GM06990 (cell line): ENCODE data around the gene RPS5.
"Not testable (repeated sequence)": the region's sequence is repeated elsewhere in the genome, so short reads cannot be mapped to it uniquely, and the experiment has no call there.

Experiments used
- DNase-seq: peaks from one replicate; pipeline ENCODE4 v3.0.0-alpha.2; 2011; ENCODE audit not compliant: insufficient read length; ENCODE audit errors: extremely low read depth
- H3K27me3 ChIP-seq: replicated peaks from 2 replicates; pipeline ENCODE4 v1.6.0; 2011; ENCODE audit warnings: low read length; ENCODE audit not compliant: control insufficient read depth, insufficient read depth
- H3K36me3 ChIP-seq: 2 replicates; pipeline ENCODE4 v1.5.1; 2011; ENCODE audit warnings: low read length; ENCODE audit not compliant: control insufficient read depth, insufficient read depth
- H3K4me3 ChIP-seq: replicated peaks from 2 replicates; pipeline ENCODE4 v1.5.1; 2011; ENCODE audit warnings: low read depth, mild to moderate bottlenecking, control low read depth, low read length
- CTCF ChIP-seq: IDR thresholded peaks from 2 replicates; pipeline ENCODE4 v1.5.1; 2011; ENCODE audit warnings: low read length, control low read depth, mild to moderate bottlenecking, inconsistent platforms; ENCODE audit not compliant: insufficient read depth, poor library complexity, severe bottlenecking

Gene RPS5

GRCh38 chr19:58366585-58367430 is 20.3 kb upstream of the RPS5 start:
- TF ChIP-seq CTCF, result no peak
- Histone ChIP-seq H3K4me3 (no peak overlapping the region), H3K36me3 (no peaks in the 10 kb centered on the region; the same call in 1 of the 2 replicates), H3K27me3 (no peaks in the 10 kb centered on the region)
- no peak for DNase-seq

- no peak for TF ChIP-seq CTCF
- DNase-seq, result no peak
- Histone ChIP-seq H3K27me3 (no peaks in the 10 kb centered on the region), H3K36me3 (no peaks in the 10 kb centered on the region; the same call in 1 of the 2 replicates), H3K4me3 (no peak overlapping the region)
Observed at GRCh38 chr19:58367698-58368454, 19.2 kb upstream of the RPS5 start.

GRCh38 chr19:58368561-58369360 is 18.3 kb upstream of the RPS5 start:
- H3K36me3 ChIP-seq, result no peaks in the 10 kb centered on the region; the same call in 1 of the 2 replicates
- TF ChIP-seq CTCF, result no peak
- no peak for DNase-seq

GRCh38 chr19:58372311-58373133 is 14.5 kb upstream of the RPS5 start:
- Histone ChIP-seq H3K27me3 (no peaks in the 10 kb centered on the region), H3K36me3 (no peaks in the 10 kb centered on the region; the same call in 1 of the 2 replicates), H3K4me3 (no peak overlapping the region)
- TF ChIP-seq CTCF, result no peak
- no peak for DNase-seq

More at GRCh38 chr19:58368561-58369360, 18.3 kb upstream of the RPS5 start:
- Histone ChIP-seq H3K4me3 (no peak overlapping the region), H3K27me3 (no peaks in the 10 kb centered on the region)

GRCh38 chr19:58374200-58374599 is 12.9 kb upstream of the RPS5 start:
- no peak for DNase-seq
- H3K27me3 ChIP-seq, result no peaks in the 10 kb centered on the region
- H3K36me3 ChIP-seq, result no peaks in the 10 kb centered on the region
- H3K4me3 ChIP-seq, result no peak overlapping the region
- no peak for TF ChIP-seq CTCF

GRCh38 chr19:58376724-58377123 is 10.3 kb upstream of the RPS5 start:
- not testable (repeated sequence) for H3K4me3 ChIP-seq, H3K27me3 ChIP-seq, H3K36me3 ChIP-seq, DNase-seq
